HG02610 (cell line): ENCODE results near the gene PHOX2A.

Experiments used
- ATAC-seq: cut with Tn5 transposase; IDR thresholded peaks from one replicate; pipeline ENCODE4 v1.9.1; 2021; ENCODE audit warnings: mild to moderate bottlenecking, moderate library complexity; ENCODE audit not compliant: unreplicated experiment

Gene PHOX2A

DNA sequence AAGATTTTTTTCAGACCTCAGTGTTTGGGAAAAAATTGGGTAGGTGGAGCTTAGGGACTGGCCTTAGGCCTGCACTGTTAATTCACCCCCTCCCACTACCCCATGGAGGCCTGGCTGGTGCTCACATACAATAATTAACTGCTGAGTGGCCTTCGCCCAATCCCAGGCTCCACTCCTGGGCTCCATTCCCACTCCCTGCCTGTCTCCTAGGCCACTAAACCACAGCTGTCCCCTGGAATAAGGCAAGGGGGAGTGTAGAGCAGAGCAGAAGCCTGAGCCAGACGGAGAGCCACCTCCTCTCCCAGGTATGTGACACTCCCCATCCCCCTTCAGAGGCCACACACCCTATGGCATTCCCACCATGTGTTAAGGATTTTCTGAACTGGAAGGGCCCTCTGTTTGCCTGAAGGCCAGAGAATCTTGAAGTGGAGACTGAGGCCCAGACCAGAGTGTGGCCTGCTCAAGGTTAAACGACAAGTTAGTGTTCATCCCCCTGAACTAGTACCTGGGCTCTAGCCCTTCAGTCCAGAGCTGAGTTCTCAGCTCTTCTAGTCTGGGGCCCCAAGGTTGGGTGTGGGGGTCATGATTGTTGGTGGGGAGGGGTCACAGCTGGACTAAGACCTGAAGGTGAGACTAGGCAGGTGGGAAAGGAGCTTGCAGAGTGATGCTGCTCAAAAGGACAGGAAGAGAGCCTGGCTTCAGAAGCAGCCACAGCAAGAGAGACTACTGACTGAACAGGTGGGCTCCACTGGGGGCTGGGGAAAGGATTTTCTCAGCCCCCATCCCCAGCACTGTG is 54.3 kb downstream of the PHOX2A start:
- ATAC-seq = no peak
